NCI-H226 (cell line): ENCODE results near the gene R3HDM2.

Experiments used
- DNase-seq: peaks from one replicate; pipeline ENCODE4 v3.0.0-alpha.2; 2015

Gene R3HDM2

DNA sequence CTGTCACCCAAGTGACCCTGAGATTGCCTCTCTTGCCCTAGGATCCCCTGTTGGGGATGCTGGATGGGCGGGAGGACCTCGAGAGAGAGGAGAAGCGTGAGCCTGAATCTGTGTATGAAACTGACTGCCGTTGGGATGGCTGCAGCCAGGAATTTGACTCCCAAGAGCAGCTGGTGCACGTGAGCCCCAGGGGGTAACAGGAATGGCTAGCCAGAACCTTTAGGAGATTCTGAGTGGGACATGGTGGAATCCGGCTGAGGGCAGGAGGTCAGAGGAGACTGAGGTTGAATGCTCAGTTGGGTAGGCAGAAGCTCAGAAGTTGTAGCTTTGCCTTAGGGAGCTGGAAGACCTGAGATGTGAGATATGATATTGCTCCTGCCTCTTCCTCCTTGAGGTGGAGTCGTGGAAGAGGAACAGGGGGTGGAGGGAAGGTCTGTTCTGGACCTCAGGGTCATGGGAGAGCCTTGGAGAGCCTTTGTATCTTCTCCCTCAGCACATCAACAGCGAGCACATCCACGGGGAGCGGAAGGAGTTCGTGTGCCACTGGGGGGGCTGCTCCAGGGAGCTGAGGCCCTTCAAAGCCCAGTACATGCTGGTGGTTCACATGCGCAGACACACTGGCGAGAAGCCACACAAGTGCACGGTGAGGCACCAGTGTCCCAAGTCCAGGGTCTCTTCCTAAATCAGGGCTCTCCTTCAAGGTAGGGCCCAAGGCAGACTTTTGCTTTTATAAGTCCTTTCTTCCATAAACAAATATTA lies 35.1 kb upstream of the R3HDM2 start:
- DNase-seq, result no peak

DNA sequence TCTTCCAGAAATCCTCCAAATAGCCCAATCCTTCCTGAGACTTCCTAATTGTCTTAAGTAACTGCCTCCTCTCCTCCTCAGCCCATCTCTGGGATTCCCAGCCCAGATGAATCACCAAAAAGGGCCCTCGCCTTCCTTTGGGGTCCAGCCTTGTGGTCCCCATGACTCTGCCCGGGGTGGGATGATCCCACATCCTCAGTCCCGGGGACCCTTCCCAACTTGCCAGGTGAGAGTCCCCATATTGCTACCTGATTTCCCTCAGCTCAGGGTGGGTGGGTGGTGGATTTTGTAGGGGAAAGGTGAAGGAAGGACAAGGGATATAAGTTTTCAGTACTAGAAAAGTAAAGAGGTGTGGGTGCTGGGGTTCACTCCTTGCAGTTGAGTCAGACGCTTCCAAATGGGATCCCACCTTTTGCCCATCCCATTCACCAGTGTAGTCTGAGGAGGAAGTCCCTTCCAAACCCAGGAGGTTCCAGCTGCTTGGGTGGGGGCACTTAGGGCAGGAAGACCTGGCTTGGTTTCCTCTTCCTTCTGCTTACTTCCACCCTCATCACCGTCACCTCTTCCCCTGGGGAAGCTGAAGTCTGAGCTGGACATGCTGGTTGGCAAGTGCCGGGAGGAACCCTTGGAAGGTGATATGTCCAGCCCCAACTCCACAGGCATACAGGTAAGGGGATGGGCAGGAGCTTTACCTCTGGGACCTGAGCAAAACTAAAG lies 34.3 kb upstream of the R3HDM2 start:
- no peak for DNase-seq

DNA sequence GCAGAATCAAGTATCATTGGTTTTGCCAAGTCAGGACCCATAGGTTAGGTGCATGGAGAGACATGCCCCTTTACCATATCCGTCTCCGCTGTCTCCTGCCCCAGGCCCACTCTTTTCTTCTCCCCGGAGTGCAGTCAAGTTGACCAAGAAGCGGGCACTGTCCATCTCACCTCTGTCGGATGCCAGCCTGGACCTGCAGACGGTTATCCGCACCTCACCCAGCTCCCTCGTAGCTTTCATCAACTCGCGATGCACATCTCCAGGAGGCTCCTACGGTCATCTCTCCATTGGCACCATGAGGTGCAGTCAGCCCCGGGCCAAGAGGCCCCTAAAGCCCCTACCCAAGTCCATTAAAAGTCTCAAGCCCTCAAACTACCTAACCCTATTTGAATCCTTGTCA lies 33.7 kb upstream of the R3HDM2 start:
- no peak for DNase-seq

DNA sequence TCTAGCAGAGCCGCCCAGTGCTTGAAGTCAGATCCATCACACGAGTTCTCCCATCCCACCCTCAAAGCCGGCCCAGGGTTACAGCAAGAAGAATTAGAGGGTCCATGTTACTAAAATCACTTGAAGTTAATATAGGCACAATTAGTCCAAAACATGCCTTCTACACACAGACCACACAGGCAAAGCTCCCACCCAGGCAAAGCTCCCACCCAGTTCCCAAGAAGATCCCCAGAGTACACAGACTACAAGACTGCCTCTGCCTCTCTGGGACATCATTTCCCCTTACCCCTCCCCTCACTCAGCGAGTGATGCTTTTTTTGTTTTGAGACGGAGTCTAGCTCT lies 32.0 kb upstream of the R3HDM2 start:
- no peak for DNase-seq

DNA sequence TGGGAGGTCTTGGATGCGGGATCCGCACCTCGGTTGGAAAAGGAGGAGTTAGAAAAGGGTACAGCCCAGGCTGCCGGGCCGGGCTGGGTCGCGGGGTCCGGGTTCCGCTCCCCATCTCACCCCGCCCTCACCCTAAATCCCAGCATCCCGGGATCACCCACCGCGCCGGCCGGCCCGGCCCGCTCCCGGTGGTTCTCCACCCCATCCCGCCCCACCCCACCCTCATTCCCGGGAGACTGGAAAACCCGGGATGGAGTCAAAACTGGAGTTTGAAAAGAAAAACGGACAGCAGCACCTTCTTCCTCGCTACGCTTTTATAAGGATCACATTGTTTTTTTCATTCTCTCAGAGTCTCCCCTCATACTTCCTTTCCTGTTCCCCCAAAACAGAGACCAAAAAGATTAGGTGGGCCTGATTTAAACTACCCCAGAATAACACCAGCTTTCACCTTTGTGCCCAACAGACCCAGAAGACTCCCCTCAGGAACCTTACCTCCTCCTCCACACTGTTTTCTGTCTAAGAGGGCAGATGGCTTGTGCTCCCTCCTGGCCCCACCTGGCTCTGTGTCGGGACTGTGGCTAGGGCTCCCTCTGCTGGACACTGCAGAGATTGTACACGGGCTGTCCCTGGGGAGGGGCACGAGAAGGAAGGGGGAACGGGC lies 31.5 kb upstream of the R3HDM2 start:
- peak; percentile 91 for DNase-seq

DNA sequence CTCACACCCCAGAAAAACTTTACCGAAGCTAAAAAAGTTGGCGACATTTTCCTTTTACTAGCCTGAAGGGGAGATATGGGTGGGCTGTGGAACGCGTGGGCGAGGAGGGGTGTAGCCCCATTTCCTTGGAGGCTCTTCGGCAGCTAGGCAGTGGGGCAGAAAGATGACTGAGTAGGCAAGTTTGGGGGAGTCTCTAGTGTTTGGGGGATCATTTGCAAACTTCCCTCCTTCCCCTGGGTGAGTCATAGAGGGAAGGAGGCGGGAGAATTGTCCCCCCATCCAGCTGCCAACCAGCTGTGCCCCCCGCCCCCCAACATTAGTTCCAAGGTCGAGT lies 31.0 kb upstream of the R3HDM2 start:
- peak; percentile 16 for DNase-seq

DNA sequence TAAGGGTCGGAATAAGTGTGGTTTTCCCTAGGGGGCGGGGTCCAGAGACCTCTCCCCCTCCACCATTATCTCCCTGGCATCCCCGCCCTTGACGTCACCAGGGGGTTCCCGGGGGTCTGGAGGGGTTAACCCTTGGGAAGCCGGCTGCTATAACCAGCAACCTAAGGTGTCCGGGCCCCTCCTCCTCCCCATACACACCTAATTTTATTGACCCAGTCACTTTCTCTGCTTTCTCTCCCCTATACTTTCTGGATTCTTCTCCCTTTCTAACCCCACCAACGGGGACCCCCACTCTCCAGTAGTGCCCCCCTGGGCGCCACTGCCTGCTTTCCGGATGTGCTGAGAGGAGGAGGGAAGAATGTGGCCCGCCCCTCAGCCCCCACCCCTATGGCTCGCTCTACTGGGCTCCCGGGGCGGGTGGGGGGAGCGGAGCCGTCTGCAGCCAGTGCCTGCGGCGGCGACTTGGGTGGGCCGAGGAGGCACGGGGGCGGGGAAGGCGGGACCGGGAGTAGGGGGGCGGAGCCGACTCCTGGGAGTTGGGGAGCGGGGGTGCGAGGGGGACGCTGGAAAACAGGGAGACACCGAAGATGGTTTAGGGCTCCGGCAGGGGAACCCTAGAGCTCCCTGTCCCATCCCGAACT lies 30.6 kb upstream of the R3HDM2 start:
- peak; percentile 44 for DNase-seq

DNA sequence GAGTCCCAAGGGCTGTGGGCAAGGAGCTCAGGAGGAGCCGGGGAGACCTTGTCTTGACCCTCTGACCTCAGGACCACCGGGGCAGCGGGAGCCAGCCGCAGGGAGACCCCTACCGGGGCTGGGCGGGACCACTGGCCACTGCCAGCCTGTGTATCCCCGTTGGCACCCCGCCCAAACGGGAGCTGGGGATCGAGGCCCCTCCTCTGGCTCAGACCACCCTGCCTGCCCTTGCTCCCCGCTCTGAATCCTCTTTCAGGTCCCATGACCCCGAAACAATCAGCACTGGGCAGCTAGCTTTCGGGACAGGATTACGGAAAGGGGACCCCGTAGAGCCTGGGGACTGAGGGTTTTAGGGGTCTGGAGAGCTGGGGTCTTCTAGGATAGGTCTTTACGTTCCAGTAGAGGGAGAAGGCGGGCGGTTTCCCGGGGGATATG lies 30.0 kb upstream of the R3HDM2 start:
- no peak for DNase-seq

DNA sequence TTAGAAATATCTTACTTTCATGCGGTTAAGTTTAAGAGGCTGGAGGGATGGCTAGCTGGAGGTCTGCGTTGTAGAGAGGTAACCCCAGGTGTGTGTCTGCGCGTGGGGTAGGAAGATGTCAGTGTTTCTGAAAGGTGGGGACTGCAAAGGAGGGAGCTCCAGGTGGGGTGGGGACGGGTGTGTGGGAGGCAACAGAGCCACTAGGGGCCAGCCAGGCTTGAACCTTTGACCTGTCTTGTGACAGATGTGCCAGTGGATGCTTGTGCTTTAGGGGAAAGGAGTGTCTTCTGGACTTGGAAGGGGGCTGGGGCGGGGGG lies 29.6 kb upstream of the R3HDM2 start:
- no peak for DNase-seq

DNA sequence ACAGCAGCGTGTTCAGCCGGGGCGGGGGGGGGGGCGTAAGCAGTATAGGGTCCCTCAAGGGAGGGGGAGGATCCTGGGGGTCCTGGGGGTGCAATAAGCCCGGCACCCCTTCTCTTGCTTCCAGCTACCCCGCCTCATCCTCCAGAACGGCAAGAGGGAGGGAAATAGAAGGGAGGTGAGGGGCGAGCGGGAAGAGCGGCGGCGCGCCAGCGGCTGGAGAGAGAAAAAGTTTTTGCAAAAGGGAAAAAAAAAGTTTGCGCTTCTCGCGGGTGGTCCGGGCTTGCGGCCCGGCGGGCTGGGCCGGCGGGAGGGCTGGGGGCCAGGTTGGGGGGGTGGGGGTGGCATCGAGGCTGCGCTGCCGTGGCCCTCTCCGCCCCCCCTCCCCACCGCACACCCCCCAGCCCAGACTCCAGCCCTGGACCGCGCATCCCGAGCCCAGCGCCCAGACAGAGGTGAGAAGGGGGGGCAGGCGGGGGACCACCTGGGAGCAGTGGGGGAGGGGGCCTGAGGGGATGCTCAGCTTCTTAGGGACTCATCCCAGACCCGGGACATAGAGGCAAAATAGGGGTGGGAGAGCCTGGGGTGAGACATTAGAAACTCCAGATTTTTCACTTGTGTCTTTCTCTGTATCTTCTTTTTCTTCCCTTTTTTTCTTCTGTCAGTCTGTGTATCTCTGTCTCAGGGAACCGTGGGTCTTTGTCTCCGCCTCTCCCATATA lies 29.1 kb upstream of the R3HDM2 start, which contains the start of gene GLI1:
TSS of gene GLI1 (plus strand) at position 36 of the 718 bp plus-strand sequence. CDS start 3,907 bp downstream, outside the sequence.
- DNase-seq, result no peak

DNA sequence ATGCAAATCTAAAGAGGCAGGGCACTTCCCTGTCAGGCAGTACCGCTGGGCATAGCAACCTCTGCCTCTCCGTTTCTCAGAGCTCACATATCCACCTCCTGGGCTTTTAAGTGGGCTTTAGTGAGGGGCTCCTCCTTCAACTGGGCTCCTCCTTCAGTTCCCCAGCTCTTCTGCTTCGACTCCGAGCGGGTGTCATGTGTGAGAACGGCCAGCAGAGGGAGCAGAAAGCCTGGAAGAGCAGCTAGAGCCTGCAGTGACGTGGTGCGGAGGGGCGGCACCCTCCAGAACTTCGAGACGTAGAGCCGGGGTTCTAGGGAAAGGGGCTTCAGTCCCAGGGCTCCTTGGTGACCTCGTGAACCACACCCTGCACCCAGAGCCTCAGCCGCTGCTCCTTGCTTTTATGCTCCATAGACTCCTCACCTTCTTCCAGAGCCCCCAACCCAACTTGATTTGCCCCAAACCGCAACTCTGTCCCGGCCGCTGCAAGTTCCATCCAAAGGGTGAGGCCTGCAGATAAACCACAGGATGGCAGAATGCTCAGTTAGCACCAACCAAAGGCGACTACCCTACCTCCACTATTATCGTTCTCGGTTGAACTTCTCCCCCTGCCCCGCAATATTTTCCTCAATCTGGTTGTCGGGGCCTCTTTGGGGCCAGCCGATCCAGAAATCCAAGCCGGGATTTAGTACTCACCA lies 28.4 kb upstream of the R3HDM2 start:
- peak; percentile 91 for DNase-seq

DNA sequence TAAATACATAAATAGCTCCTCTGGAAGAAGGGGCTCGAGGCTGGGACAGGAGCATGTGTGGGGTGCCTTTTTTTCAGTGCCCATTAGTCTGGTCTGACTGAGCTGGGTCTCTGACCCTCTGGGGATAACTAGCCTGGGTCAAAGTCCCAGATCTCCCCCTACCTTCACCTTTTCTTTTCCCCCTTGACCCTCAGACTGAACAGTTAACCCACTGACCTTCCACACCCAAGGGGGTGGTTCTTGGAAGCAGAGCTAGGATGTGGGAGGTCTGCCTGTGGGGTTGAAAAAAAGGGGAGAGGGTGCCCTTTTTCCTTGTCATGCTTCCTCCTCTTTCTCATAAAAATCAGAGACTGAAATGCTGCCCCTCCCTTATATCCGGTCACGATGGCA lies 27.8 kb upstream of the R3HDM2 start:
- DNase-seq, result no peak

DNA sequence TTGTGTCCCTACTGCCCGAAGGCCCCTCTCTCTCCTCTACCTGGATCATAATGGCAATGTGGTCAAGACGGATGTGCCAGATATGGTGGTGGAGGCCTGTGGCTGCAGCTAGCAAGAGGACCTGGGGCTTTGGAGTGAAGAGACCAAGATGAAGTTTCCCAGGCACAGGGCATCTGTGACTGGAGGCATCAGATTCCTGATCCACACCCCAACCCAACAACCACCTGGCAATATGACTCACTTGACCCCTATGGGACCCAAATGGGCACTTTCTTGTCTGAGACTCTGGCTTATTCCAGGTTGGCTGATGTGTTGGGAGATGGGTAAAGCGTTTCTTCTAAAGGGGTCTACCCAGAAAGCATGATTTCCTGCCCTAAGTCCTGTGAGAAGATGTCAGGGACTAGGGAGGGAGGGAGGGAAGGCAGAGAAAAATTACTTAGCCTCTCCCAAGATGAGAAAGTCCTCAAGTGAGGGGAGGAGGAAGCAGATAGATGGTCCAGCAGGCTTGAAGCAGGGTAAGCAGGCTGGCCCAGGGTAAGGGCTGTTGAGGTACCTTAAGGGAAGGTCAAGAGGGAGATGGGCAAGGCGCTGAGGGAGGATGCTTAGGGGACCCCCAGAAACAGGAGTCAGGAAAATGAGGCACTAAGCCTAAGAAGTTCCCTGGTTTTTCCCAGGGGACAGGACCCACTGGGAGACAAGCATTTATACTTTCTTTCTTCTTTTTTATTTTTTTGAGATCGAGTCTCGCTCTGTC lies 26.1 kb upstream of the R3HDM2 start:
- DNase-seq, result no peak

DNA sequence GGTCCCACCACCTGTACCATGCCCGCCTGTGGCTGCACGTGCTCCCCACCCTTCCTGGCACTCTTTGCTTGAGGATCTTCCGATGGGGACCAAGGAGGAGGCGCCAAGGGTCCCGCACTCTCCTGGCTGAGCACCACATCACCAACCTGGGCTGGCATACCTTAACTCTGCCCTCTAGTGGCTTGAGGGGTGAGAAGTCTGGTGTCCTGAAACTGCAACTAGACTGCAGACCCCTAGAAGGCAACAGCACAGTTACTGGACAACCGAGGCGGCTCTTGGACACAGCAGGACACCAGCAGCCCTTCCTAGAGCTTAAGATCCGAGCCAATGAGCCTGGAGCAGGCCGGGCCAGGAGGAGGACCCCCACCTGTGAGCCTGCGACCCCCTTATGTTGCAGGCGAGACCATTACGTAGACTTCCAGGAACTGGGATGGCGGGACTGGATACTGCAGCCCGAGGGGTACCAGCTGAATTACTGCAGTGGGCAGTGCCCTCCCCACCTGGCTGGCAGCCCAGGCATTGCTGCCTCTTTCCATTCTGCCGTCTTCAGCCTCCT lies 25.4 kb upstream of the R3HDM2 start:
- DNase-seq, result peak; percentile 48

DNA sequence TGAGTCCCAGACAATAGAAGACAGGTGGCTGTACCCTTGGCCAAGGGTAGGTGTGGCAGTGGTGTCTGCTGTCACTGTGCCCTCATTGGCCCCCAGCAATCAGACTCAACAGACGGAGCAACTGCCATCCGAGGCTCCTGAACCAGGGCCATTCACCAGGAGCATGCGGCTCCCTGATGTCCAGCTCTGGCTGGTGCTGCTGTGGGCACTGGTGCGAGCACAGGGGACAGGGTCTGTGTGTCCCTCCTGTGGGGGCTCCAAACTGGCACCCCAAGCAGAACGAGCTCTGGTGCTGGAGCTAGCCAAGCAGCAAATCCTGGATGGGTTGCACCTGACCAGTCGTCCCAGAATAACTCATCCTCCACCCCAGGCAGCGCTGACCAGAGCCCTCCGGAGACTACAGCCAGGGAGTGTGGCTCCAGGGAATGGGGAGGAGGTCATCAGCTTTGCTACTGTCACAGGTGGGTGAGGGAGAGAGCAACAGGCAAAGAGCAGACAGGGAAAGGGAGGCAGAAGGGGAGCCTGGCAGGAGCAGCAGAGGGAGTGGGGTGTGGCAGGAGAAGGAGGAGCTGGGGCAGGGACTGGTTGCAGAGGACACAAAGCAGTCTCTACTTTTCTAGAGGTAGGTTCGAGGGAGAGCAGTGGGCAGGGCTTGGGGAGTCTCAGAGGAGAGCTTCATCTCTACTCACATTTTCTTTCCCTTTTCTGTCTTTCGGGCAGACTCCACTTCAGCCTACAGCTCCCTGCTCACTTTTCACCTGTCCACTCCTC lies 24.7 kb upstream of the R3HDM2 start:
- DNase-seq, result no peak

DNA sequence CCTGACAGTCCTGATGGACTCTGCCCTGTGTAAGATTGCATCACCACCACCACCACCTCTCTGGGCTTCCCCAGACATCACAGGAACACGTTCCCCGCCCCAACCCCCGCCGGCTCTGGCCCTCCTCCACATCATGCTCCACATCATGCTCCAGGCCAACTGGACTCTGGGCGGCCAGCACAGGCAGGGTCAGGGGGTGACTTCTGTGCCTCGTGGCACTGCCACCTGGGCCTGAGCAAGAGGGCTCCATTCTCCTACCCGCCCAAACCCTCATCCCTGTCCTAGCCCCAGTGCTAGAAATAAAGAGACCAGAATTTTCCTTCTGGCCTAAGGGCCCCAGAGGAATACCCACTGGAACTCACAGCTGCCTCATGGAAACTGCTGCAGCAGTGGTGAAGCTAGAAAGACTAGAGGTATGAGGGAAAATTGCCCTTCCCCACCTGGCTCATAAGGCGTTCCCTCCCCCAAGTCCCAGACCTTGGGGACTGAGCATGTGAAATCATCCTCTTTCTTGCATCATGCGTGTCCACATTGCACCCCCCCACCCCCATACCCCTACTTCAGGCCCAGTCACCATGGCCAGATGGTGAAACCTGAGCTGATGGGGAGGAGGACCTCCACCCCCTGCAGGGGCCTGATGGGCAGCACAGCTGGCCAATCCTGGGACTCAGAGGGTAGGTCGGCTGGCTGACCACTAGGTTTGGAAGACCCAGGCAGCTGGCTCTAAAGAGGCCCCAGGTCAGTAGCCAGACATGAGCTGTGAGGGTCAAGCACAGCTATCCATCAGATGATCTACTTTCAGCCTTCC lies 23.9 kb upstream of the R3HDM2 start, which contains the start of gene INHBE:
TSS of gene INHBE (plus strand) at position 742 of the 808 bp plus-strand sequence. CDS start 230 bp downstream, outside the sequence.
- DNase-seq, result peak; percentile 57

DNA sequence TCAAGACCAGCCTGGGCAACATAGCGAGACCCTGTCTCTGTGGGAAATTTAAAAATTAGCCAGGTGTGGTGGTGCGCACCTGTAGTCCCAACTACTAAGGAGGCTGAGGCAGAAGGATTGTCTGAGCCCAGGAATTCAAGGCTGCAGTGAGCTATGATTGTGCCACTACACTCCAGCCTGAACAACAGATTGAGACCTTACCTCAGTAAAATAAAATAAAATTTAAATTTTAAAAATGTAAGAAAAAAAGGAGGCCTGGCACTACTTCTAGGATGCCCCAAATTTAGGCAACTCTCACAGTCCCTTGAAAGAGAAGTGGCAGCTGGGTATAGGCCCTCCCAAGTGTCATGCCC lies 23.3 kb upstream of the R3HDM2 start:
- no peak for DNase-seq

DNA sequence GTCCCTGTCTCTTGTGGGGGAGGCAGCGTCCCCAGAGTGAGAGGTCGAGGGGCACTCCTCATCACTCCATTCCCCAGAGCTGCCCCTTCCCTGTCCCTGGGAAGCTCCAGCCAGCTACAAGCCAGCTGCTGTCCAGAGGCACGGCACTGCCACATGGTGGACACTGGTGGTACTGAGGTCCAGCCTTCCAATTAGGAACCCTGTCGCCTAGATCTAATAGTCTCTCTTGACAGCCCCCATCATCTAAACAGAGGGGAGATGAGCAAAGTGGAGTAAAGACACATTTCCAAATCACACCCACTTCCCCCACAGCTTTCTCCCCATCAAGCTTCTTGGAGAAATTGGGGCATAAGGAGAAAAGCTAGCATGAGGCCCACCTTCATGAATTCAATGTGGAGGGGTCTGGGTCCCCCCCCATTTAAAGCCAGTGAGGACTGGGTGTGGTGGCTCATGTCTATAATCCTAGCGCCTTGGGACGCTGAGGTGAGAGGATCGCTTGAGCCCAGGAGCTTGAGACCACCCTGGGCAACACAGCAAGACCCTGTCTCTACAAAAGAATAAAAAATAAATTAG lies 22.2 kb upstream of the R3HDM2 start:
- peak; percentile 64 for DNase-seq
